SKM-1 (cell line): ENCODE measurements around the gene STK24.

Experiments
- DNase-seq: peaks from one replicate; lab custom pipeline; 2025; ENCODE audit not compliant: unreplicated experiment; lab: John Stamatoyannopoulos, UW

STK24 gene

DNA sequence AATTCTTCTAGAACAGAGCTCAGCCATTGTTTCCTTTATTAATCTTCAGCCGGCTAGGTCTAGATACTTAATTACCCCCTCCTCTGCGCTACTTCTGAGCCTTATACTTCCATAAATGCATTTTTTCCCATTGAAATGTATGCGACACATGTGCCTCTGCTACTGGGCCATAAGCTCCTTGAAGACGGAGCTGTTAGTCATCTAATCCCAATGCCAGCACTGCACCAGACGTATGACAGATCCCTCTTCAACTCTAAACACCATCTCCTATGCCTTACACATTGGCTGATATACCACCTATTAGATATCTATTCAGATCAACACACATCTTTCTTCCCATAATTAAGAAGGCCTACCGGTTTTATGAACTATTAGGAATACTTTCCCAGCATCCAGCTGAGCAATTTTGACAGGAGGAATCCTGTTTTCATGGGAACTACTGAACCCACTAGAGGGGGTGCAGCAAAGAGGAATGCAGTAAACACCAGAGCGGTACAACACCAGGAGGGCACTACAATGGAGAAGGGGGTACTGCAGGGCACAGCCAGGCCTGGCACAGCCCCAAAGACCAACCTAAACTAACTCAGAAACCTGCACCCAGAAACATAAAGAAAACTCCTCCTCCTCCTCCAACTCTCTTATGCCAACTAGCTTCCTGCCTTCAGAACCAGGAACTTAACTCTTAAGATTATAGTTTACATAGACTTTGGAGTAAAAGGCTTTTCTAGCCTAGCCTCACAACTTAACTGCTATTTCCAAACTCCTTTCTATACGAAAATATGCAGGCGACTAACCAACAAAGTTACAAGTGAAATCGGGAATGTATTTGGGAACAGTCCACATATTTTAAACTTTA, 18.7 kb downstream of the STK24 start:
- DNase-seq: no peak

DNA sequence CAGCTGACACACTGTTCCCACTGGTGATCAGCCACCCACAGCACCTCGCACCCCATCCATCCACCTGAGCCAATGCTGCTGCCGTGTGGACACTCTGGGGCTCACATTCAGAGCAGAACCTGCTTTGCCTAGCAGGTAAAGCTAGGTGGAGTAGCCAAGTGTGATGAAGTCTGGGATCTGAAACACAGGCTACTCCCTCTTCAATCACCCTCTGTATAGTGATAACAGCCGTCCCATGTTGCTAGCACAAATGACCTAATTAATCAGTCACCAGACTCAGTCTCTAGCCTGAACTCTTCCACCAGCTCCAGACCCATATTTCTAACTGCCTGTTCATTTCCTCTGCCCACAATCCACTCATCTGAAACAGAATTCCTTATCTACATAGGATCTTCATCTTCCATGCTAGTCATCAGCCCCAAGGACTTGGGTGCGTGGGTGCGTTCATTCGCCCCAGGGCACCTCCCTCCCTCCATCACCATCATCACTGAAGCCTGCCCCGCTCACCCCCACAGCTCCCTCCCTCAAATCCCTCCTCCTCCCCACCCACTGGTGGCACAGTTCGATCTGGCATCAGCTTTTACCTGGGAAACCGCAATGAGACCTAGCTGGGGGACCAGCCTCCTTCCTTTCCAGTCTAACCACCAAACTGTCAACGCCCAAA, 19.8 kb downstream of the STK24 start:
- no peak for DNase-seq

- no peak for DNase-seq
These were observed 20.6 kb downstream of the STK24 start for GRCh38 chr13:98556142-98556816.

DNA sequence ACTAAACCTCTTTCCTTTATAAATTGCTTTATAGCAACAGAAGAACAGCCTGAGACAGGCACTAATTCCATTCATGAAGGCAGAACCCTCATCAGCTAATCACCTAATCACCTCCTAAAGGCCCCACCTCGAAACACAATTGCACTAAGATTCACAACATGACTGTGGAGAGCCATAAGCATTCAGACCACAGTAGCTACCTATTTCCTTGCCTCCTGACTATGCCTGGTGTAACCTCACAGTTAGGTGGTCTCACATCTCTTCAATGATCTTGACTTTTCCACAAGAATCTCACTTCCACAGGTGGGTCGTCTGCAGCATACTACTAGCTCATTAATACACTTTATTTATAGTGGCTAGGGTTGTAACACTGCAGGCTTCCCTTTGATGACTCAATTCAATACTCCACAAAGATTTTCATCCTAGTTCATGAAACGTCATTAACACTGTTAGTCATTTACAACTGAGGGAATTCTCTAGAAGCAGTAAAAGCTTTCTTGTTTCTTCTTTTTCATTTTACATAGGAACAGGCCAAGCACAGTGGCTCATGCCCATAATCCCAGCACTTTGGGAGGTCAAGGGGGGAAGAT, 27.1 kb downstream of the STK24 start:
- DNase-seq: no peak

GRCh38 chr13:98549006-98549727, 27.7 kb downstream of the STK24 start:
- DNase-seq: peak; percentile 61

- DNase-seq: no peak
These were observed 28.7 kb downstream of the STK24 start for GRCh38 chr13:98548230-98548629.

DNA sequence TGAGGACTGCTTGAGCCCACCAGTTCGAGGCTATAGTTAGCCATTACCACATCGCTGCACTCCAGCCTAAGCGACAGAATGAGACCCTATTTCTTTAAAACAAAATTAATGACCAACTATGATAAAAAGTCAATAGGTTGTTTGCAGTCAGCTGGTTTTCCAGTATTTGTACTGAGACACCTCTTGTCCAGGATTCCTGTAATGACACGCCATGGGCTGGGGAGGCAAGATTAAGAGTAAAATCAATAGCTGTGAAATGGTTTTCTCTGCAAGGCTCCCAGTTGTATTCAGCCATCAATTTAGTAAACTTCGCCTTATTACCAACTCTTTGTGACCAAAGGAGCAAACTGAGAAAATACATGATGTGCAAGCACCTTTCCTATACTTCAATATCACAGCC, 29.5 kb downstream of the STK24 start:
- DNase-seq: no peak

DNA sequence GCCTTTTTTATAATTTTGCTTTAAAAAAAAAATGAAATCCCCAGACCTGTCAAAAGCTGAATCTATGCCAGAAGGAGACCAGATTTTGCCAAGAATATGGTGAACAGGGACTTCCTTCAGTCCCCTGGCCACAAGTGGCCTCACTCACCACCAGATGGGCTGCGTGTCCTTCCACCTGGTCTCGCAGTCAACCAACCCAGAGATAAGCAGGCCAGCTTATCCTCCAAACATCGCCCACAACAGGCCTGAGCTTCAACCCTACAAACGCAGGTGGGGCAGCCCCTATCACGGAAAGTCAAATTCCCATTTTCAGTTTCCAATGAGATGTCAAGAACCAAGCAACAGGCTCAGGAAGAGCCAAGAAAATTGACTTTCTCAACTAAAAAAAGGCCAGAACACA, 30.5 kb downstream of the STK24 start:
- DNase-seq: no peak

GRCh38 chr13:98544104-98544710, 32.7 kb downstream of the STK24 start:
- DNase-seq: no peak

DNA sequence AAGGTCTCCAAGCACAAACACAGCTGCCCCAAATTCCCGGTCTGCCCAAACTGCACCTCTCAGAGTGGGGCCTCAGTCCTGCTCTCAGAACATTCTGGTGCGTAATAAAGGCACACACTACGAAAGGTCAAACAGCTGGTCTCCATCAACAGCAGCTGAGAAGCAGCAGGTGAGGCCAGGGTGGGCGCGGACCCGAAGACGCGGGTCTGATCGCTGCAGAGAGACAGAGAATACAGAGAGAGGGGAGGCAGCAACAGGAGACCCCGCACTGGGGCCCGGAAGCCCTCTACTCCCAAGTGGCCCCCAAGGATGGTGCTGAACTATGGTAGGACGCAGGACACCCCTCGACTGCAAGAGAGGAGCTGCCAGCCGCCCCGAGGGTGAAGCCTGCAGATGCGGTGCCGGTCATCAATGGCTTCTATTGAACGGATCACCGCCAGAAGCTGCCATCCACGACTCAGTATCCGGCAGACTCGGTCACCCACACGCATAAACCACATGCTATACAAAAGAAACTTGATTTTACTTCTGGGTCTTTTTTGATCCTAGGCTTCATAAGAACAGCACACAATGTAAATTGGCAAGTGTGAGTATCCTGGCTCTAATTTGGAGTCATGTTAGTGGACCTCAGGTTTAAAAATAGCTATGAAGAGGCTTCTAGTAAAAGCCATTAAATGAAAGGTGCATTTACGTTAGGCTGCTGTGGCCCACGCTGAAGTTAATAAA, 33.4 kb downstream of the STK24 start:
- no peak for DNase-seq

DNA sequence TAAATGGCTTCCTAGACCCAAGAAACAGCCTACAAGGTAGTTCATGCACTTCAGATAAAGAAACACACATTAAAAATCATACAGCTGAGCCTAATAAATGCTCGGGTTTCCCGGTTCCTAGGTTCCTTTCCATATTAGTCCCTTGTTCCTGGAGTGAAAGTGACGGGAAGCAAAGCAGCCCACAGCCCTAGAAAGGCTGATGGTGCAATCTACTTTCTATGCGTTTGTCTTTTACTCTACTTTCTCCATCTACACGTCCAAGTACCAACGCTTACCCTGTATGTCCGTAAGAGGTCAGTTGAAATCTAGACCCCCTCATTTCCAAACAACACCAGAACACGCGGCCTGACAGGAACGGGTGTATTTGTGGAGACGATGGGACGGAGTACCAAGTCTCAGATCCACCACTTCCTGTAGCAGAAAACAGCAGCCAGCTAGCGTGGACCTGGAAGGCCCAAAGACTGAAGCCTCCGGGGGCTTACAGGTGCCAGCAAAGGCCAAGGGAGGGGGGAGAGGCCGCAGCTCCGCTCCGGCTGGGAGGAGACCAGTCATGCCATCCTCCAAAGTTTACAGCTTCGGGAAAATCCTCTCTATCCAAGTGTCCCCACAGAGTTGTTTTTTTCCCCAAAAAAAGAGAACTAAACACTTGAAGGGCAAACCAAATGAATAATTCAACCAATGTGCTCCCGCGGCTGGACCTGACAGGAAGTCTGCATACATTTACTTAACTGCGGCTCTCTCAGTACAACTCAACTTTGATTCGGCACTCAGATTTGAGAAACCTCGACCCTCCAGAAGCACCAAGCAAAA, 34.1 kb downstream of the STK24 start:
- DNase-seq: no peak

- DNase-seq: no peak
These were observed 35.2 kb downstream of the STK24 start for GRCh38 chr13:98541701-98542203.

- DNase-seq: no peak
These were observed 35.7 kb downstream of the STK24 start for GRCh38 chr13:98541191-98541590.

DNA sequence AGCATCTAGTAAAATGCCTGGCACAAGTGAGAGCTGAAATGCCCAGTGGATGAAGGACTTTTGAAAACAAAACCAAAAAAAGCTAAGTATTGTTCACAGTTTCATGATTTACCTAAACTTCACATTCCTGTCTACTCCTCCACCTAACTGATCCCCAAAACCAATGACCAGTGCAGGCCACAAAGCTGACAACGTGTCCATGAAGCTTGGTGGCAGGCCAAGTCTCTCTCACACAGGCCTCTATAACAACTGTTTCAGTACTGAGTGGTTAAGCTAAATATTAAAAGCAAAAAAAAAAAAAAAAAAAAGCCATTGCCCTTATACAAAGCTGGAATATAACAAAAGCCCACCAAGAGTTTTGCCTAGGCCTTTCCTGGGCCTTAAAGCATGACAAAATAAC, 36.4 kb downstream of the STK24 start:
- no peak for DNase-seq

- DNase-seq: no peak
These were observed 37.2 kb downstream of the STK24 start for GRCh38 chr13:98539666-98540065.

GRCh38 chr13:98538876-98539275, 38.0 kb downstream of the STK24 start:
- no peak for DNase-seq

GRCh38 chr13:98537740-98538139, 39.2 kb downstream of the STK24 start:
- no peak for DNase-seq

DNA sequence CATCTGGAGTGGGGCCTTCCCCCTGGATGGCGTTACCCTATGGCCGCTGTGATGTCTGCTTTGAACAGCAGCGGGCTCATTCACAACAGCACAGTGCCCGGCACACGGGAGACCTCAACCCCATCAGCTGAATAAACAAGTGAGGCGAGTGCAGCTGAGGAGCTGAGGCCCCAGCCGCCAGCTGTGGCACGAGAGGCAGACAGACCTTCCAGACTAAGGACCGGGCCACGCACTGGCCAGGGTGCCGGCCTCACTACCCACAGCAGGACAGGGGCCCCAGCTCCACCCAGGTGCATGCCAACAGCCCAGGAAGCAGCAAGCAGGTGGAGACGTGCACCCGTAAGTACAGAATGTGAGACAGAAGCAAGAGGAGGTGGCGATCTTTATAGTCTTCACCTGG, 39.6 kb downstream of the STK24 start:
- DNase-seq: no peak

- DNase-seq: no peak
These were observed 40.2 kb downstream of the STK24 start for GRCh38 chr13:98536729-98537128.
